ENCODE measurements around the gene PCIF1. TPM values are rescaled to one million over a fixed set of nuclear protein-coding genes. Genes with fewer than 3 reads are reported as not detected.

Gene PCIF1
- total and polyA plus RNA-seq, 9 of the 15 experiments (the other 6 are each of a cell fraction or from before 2014, with no cell fraction given), result 5.8 to 29.4 (median 11.3) TPM

DNA sequence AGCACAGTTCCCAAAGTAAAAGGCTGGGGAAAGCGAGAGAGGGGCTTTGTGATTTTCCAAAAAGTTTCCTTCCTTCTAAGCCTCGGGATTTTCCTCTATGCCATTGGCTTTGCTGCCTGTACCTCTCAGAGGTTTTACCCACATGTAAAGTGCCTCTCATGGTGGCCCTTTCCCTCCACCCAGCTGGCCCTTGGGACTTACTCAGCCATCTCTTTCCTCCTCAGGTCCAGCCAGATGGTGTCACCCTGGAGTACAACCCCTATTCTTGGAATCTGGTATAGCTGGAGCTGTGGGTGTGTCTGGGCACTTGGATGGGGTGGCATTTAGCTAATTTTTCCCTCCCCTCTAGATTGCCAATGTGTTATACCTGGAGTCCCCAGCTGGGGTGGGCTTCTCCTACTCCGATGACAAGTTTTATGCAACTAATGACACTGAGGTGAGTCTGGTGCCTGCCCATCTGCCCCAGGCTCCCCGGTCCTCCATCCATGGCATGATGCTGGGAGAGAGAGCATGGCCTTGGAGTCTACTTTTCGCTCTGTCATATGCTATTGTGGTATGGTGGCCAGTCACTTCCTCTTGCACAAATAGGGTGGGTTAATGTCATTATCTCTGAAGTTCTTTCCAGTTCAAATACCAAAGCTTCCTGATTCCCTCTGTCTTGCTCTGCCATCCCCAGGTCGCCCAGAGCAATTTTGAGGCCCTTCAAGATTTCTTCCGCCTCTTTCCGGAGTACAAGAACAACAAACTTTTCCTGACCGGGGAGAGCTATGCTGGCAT lies 42.2 kb upstream of the PCIF1 start:
- Histone ChIP-seq H3K79me2 (ENCODE audit: control insufficient read depth, insufficient read depth, low read length) (peaks cover 7% of the 10 kb centered on the region; the same call in 1 of the 3 replicates), H2AFZ (ENCODE audit: low read depth, low read length) (no peak overlapping the region), H3K27ac (ENCODE audit: extremely low read depth, low read depth, low read length) (no peak overlapping the region), H4K20me1 (replicated peaks; ENCODE audit: control insufficient read depth, insufficient read depth, low read length) (no peaks in the 10 kb centered on the region), H3K4me3 (peak overlapping the region; percentile 69), H3K9ac (ENCODE audit: insufficient read depth in 1 of 2, low read depth in 2 of 2, low read length in 2 of 2) (peak overlapping the region; percentile 74 to 94; a peak in 3 of 4 replicates), H3K36me3 (ENCODE audit: control insufficient read depth, insufficient read depth, low read length) (peaks cover 36% of the 10 kb centered on the region; the same call in 2 of the 3 replicates), H3K4me2 (ENCODE audit: insufficient read depth, low read length) (peak overlapping the region; percentile 81), H3K9me1 (ENCODE audit: control insufficient read depth, insufficient read depth, low read length) (no peaks in the 10 kb centered on the region), H3K9me3 (replicated peaks; ENCODE audit: control insufficient read depth, insufficient read depth, low read depth, low read length) (no peaks in the 10 kb centered on the region), H3K27me3 (ENCODE audit: control insufficient read depth in 2 of 2, insufficient read depth in 2 of 2, low read length in 2 of 2) (no peaks in the 10 kb centered on the region), H3K4me1 (replicated peaks in 1 of 2; ENCODE audit: control insufficient read depth in 2 of 2, insufficient read depth in 2 of 2, low read length in 2 of 2) (peaks cover 11 to 32% of the 10 kb centered on the region in 2 experiments)
- in situ Hi-C loops (cut with MboI) (no loop called here), intact Hi-C loops (cut with micrococcal nuclease) (loop anchor here (5.0 kb wide), 1 partner anchor 70 kb away; no protein-coding TSS in a partner anchor)
- 65% methylated on average over 9 of the region's 9 CpGs for WGBS (ENCODE audit: insufficient coverage, low coverage, missing lambda C conversion rate)
- TSS peak; percentile 45 for BruUV-seq (replicated peaks)
- FAIRE-seq, result peak; percentile 73
- peak; percentile 47 to 58 (median 53) for DNase-seq (ENCODE audit: extremely low read depth in 1 of 4, low spot score in 3 of 4)
- ChIA-PET CTCF (ENCODE audit: low intra/inter-chr PET ratio) (interaction anchor here (0.6 to 2.7 kb wide), 5 partner anchors 71 to 573 kb away, joined by 3 to 9 read pairs (median 3); no protein-coding TSS in a partner anchor), POLR2A (interaction anchor here (0.6 to 3.3 kb wide), 7 partner anchors 10 to 43 kb away, joined by 3 to 13 read pairs (median 6); partner anchors contain the start of genes ACOT8, PCIF1 and ZSWIM1)
- peak; percentile 44 for ATAC-seq
- TF ChIP-seq RBFOX2 (IDR thresholded peaks at IDR 0.05; ENCODE audit: low read depth, low read length) (no peak), FOXA3 (CRISPR knock-in tag; conservative IDR thresholded peaks at IDR 0.05 in 1 of 2, IDR thresholded peaks at IDR 0.05 in 1 of 2) (no peak), YY1 (IDR thresholded peaks at IDR 0.05; ENCODE audit: borderline replicate concordance in 1 of 3, control insufficient read depth in 1 of 3, extremely low read depth in 1 of 3, insufficient read depth in 3 of 3, insufficient read length in 1 of 3, insufficient replicate concordance in 2 of 3, low read depth in 1 of 3, low read length in 2 of 3) (peak in 1 of 3 experiments; percentile 4), ZNF146 (CRISPR knock-in tag; IDR thresholded peaks at IDR 0.05; ENCODE audit: unreplicated experiment) (no peak), KHSRP (IDR thresholded peaks at IDR 0.05) (no peak), ZNF41 (CRISPR knock-in tag; conservative IDR thresholded peaks at IDR 0.05) (peak; percentile 51; the same call in 1 of the 2 replicates), NFATC3 (IDR thresholded peaks at IDR 0.05) (no peak)
- TF ChIP-seq, protein P1, sequence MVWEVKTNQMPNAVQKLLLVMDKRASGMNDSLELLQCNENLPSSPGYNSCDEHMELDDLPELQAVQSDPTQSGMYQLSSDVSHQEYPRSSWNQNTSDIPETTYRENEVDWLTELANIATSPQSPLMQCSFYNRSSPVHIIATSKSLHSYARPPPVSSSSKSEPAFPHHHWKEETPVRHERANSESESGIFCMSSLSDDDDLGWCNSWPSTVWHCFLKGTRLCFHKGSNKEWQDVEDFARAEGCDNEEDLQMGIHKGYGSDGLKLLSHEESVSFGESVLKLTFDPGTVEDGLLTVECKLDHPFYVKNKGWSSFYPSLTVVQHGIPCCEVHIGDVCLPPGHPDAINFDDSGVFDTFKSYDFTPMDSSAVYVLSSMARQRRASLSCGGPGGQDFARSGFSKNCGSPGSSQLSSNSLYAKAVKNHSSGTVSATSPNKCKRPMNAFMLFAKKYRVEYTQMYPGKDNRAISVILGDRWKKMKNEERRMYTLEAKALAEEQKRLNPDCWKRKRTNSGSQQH (CRISPR knock-in tag; IDR thresholded peaks at IDR 0.05), result 0 out of 2 replicates have a peak, but pooled peaks have one; percentile 12

Measured in K562 (cell line).